ENCODE measurements around the gene FAM163B.

The FAM163B gene

DNA sequence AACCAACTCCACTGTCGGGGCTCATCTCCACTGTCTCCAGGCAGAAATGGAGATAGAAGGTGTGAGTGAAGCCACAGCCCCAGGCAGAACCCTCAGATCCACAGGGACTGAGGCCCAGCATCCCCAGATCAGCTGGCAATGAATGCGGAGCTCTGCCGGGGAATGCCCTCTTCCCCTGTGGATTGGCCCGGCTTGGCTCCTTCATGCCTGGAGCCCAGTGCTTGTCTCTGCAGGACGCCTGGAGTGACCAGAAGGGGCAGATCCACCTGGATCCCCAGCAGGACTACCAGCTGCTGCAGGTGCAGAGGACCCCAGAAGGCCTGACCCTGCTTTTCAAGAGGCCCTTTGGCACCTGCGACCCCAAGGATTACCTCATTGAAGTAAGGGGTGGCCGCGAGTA lies 30.4 kb upstream of the FAM163B start:
- Histone ChIP-seq H3K4me1 (ENCODE audit: control insufficient read depth in 5 of 5, insufficient read depth in 5 of 5, low read length in 5 of 5) (peaks cover 0 to 6% (median 0%) of the 10 kb centered on the region in 5 donors), H3K36me3 (ENCODE audit: control insufficient read depth in 5 of 5, insufficient read depth in 5 of 5, low read length in 5 of 5) (no peaks in the 10 kb centered on the region), H3K9ac (ENCODE audit: low read length in 5 of 5) (no peak overlapping the region), H3K27ac (ENCODE audit: low read depth, low read length) (no peak overlapping the region), H3K27me3 (ENCODE audit: control insufficient read depth in 5 of 5, insufficient read depth in 4 of 5, low read length in 5 of 5) (peaks cover 3 to 40% (median 26%) of the 10 kb centered on the region in 5 donors), H3K4me3 (ENCODE audit: low read depth in 1 of 5, low read length in 5 of 5) (no peak overlapping the region), H3K9me3 (ENCODE audit: control insufficient read depth in 5 of 5, low read length in 5 of 5) (no peaks in the 10 kb centered on the region)

- Histone ChIP-seq H3K4me3 (ENCODE audit: low read depth in 1 of 5, low read length in 5 of 5) (no peak overlapping the region), H3K36me3 (ENCODE audit: control insufficient read depth in 5 of 5, insufficient read depth in 5 of 5, low read length in 5 of 5) (no peaks in the 10 kb centered on the region), H3K4me1 (ENCODE audit: control insufficient read depth in 5 of 5, insufficient read depth in 5 of 5, low read length in 5 of 5) (peaks cover 0 to 6% (median 0%) of the 10 kb centered on the region in 5 donors), H3K27me3 (ENCODE audit: control insufficient read depth in 5 of 5, insufficient read depth in 4 of 5, low read length in 5 of 5) (peaks cover 7 to 42% (median 24%) of the 10 kb centered on the region in 5 donors), H3K9ac (ENCODE audit: low read length in 5 of 5) (no peak overlapping the region), H3K9me3 (ENCODE audit: control insufficient read depth in 5 of 5, low read length in 5 of 5) (no peaks in the 10 kb centered on the region), H3K27ac (ENCODE audit: low read depth, low read length) (no peak overlapping the region)
Measured at GRCh38 chr9:133638711-133639110, 29.5 kb upstream of the FAM163B start.

GRCh38 chr9:133638076-133638475 lies 28.9 kb upstream of the FAM163B start:
- Histone ChIP-seq H3K27me3 (ENCODE audit: control insufficient read depth in 5 of 5, insufficient read depth in 4 of 5, low read length in 5 of 5) (peaks cover 7 to 44% (median 28%) of the 10 kb centered on the region in 5 donors), H3K36me3 (ENCODE audit: control insufficient read depth in 5 of 5, insufficient read depth in 5 of 5, low read length in 5 of 5) (no peaks in the 10 kb centered on the region), H3K27ac (ENCODE audit: low read depth, low read length) (no peak overlapping the region), H3K4me1 (ENCODE audit: control insufficient read depth in 5 of 5, insufficient read depth in 5 of 5, low read length in 5 of 5) (peaks cover 0 to 6% (median 0%) of the 10 kb centered on the region in 5 donors), H3K9me3 (ENCODE audit: control insufficient read depth in 5 of 5, low read length in 5 of 5) (no peaks in the 10 kb centered on the region), H3K4me3 (ENCODE audit: low read depth in 1 of 5, low read length in 5 of 5) (no peak overlapping the region), H3K9ac (ENCODE audit: low read length in 5 of 5) (no peak overlapping the region)

GRCh38 chr9:133637451-133638055 lies 28.4 kb upstream of the FAM163B start:
- no peak overlapping the region for H3K27ac ChIP-seq (ENCODE audit: low read depth, low read length)
- H3K9me3 ChIP-seq (ENCODE audit: control insufficient read depth in 5 of 5, low read length in 5 of 5), result no peaks in the 10 kb centered on the region
- peaks cover 7 to 45% (median 27%) of the 10 kb centered on the region in 5 donors for H3K27me3 ChIP-seq (ENCODE audit: control insufficient read depth in 5 of 5, insufficient read depth in 4 of 5, low read length in 5 of 5)

GRCh38 chr9:133636902-133637301 lies 27.7 kb upstream of the FAM163B start:
- Histone ChIP-seq H3K9ac (ENCODE audit: low read length in 5 of 5) (no peak overlapping the region), H3K27ac (ENCODE audit: low read depth, low read length) (no peak overlapping the region), H3K4me3 (ENCODE audit: low read depth in 1 of 5, low read length in 5 of 5) (no peak overlapping the region), H3K4me1 (ENCODE audit: control insufficient read depth in 5 of 5, insufficient read depth in 5 of 5, low read length in 5 of 5) (no peaks in the 10 kb centered on the region), H3K27me3 (ENCODE audit: control insufficient read depth in 5 of 5, insufficient read depth in 4 of 5, low read length in 5 of 5) (peaks cover 7 to 45% (median 24%) of the 10 kb centered on the region in 5 donors), H3K9me3 (ENCODE audit: control insufficient read depth in 5 of 5, low read length in 5 of 5) (no peaks in the 10 kb centered on the region), H3K36me3 (ENCODE audit: control insufficient read depth in 5 of 5, insufficient read depth in 5 of 5, low read length in 5 of 5) (no peaks in the 10 kb centered on the region)

More at GRCh38 chr9:133637451-133638055, 28.4 kb upstream of the FAM163B start:
- Histone ChIP-seq H3K4me3 (ENCODE audit: low read depth in 1 of 5, low read length in 5 of 5) (no peak overlapping the region), H3K36me3 (ENCODE audit: control insufficient read depth in 5 of 5, insufficient read depth in 5 of 5, low read length in 5 of 5) (no peaks in the 10 kb centered on the region), H3K4me1 (ENCODE audit: control insufficient read depth in 5 of 5, insufficient read depth in 5 of 5, low read length in 5 of 5) (peaks cover 0 to 1% (median 0%) of the 10 kb centered on the region in 5 donors), H3K9ac (ENCODE audit: low read length in 5 of 5) (no peak overlapping the region)

GRCh38 chr9:133635533-133636531 lies 26.6 kb upstream of the FAM163B start, which contains the start of gene DBH:
TSS of gene DBH (plus strand) at chr9:133636363. CDS start at chr9:133636372, 9 bp downstream.
- H3K9me3 ChIP-seq (ENCODE audit: control insufficient read depth in 5 of 5, low read length in 5 of 5), result no peaks in the 10 kb centered on the region
- H3K27ac ChIP-seq (ENCODE audit: low read depth, low read length), result no peak within 1 kb of the TSS
- H3K27me3 ChIP-seq (ENCODE audit: control insufficient read depth in 5 of 5, insufficient read depth in 4 of 5, low read length in 5 of 5), result peaks cover 7 to 44% (median 21%) of the 10 kb centered on the region in 5 donors
- no peak within 1 kb of the TSS for H3K9ac ChIP-seq (ENCODE audit: low read length in 5 of 5)
- H3K4me3 ChIP-seq (ENCODE audit: low read depth in 1 of 5, low read length in 5 of 5), result no peak within 1 kb of the TSS
- no peaks in the 10 kb centered on the region for H3K4me1 ChIP-seq (ENCODE audit: control insufficient read depth in 5 of 5, insufficient read depth in 5 of 5, low read length in 5 of 5)
- H3K36me3 ChIP-seq (ENCODE audit: control insufficient read depth in 5 of 5, insufficient read depth in 5 of 5, low read length in 5 of 5), result no peaks in the 10 kb centered on the region

- Histone ChIP-seq H3K9me3 (ENCODE audit: control insufficient read depth in 5 of 5, low read length in 5 of 5) (no peaks in the 10 kb centered on the region), H3K27ac (ENCODE audit: low read depth, low read length) (no peak overlapping the region), H3K27me3 (ENCODE audit: control insufficient read depth in 5 of 5, insufficient read depth in 4 of 5, low read length in 5 of 5) (peaks cover 7 to 43% (median 23%) of the 10 kb centered on the region in 5 donors), H3K36me3 (ENCODE audit: control insufficient read depth in 5 of 5, insufficient read depth in 5 of 5, low read length in 5 of 5) (no peaks in the 10 kb centered on the region), H3K4me1 (ENCODE audit: control insufficient read depth in 5 of 5, insufficient read depth in 5 of 5, low read length in 5 of 5) (no peaks in the 10 kb centered on the region), H3K9ac (ENCODE audit: low read length in 5 of 5) (no peak overlapping the region), H3K4me3 (ENCODE audit: low read depth in 1 of 5, low read length in 5 of 5) (no peak overlapping the region)
Measured at GRCh38 chr9:133635098-133635497, 25.9 kb upstream of the FAM163B start.

- no peak overlapping the region for H3K27ac ChIP-seq (ENCODE audit: low read depth, low read length)
- H3K9me3 ChIP-seq (ENCODE audit: control insufficient read depth in 5 of 5, low read length in 5 of 5), result no peaks in the 10 kb centered on the region
- no peak overlapping the region for H3K9ac ChIP-seq (ENCODE audit: low read length in 5 of 5)
- no peaks in the 10 kb centered on the region for H3K36me3 ChIP-seq (ENCODE audit: control insufficient read depth in 5 of 5, insufficient read depth in 5 of 5, low read length in 5 of 5)
- H3K4me3 ChIP-seq (ENCODE audit: low read depth in 1 of 5, low read length in 5 of 5), result no peak overlapping the region
- H3K27me3 ChIP-seq (ENCODE audit: control insufficient read depth in 5 of 5, insufficient read depth in 4 of 5, low read length in 5 of 5), result peaks cover 7 to 40% (median 29%) of the 10 kb centered on the region in 5 donors
- H3K4me1 ChIP-seq (ENCODE audit: control insufficient read depth in 5 of 5, insufficient read depth in 5 of 5, low read length in 5 of 5), result no peaks in the 10 kb centered on the region
Measured at GRCh38 chr9:133634081-133634691, 25.0 kb upstream of the FAM163B start.

DNA sequence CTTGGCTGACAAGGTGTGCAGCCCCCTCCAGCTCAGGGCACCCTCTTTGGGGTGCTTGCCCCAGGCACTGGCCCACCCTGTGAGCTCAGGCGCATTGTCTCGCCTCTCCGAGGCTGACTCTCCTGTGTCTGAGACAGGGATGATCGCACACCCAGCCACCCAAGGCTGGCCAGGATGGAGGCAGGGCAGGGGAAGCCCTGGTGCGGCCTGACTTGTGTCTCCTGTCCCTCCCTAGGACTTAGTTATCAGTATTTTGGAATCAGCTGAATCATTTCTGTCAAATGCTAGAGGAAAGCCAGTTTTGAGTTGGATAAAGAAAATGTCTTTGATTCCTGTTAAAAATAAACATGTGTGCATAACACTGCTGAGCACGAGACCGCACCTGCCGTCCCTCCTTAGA lies 24.5 kb upstream of the FAM163B start:
- no peaks in the 10 kb centered on the region for H3K9me3 ChIP-seq (ENCODE audit: control insufficient read depth in 5 of 5, low read length in 5 of 5)
- no peaks in the 10 kb centered on the region for H3K36me3 ChIP-seq (ENCODE audit: control insufficient read depth in 5 of 5, insufficient read depth in 5 of 5, low read length in 5 of 5)
- H3K9ac ChIP-seq (ENCODE audit: low read length in 5 of 5), result no peak overlapping the region
- peaks cover 7 to 40% (median 29%) of the 10 kb centered on the region in 5 donors for H3K27me3 ChIP-seq (ENCODE audit: control insufficient read depth in 5 of 5, insufficient read depth in 4 of 5, low read length in 5 of 5)
- H3K4me3 ChIP-seq (ENCODE audit: low read depth in 1 of 5, low read length in 5 of 5), result no peak overlapping the region
- no peaks in the 10 kb centered on the region for H3K4me1 ChIP-seq (ENCODE audit: control insufficient read depth in 5 of 5, insufficient read depth in 5 of 5, low read length in 5 of 5)
- H3K27ac ChIP-seq (ENCODE audit: low read depth, low read length), result no peak overlapping the region
